Endothelial cell of umbilical vein (primary cell): ENCODE measurements around the gene COL1A1. TPM values are rescaled to one million over a fixed set of nuclear protein-coding genes. Genes with fewer than 3 reads are reported as not detected.

Source experiments
- BruUV-seq: library from RNA; stranded (reverse); fragments of 400-500 nt; replicated peaks from 2 replicates; lab custom pipeline; 2021; lab: Mats Ljungman, UMichigan
- CTCF ChIA-PET: fragments of 300-600, 350-600 bp; sonication (Branson Sonifier 250); formaldehyde crosslinking; loops from one replicate; lab custom pipeline; 2021; ENCODE audit warnings: antibody characterized with exemption, inconsistent platforms; lab: Charles Lee
- POLR2A ChIA-PET: fragments of 300-600, 350-600 bp; sonication (Branson Sonifier 250); formaldehyde crosslinking; loops from one replicate; lab custom pipeline; 2021; ENCODE audit warnings: antibody characterized with exemption, inconsistent platforms; lab: Charles Lee
- DNase-seq: peaks from one replicate; pipeline ENCODE4 v3.0.0-alpha.2; 2011; ENCODE audit warnings: low read depth, low spot score
- FAIRE-seq: peaks from 2 replicates; lab custom pipeline; 2011; peaks lifted over from hg19 to GRCh38; lab: Jason Lieb, UNC
- H2AFZ ChIP-seq: 2 replicates; pipeline ENCODE4 v1.6.0; 2012; ENCODE audit warnings: low read depth, low read length, control low read depth, inconsistent platforms
- H3K27ac ChIP-seq: 2 replicates; pipeline ENCODE4 v1.5.1; 2011; ENCODE audit warnings: low read depth, mild to moderate bottlenecking, control low read depth, low read length, moderate library complexity; ENCODE audit not compliant: insufficient read depth
- H3K27me3 ChIP-seq, 2 experiments: 2 replicates each; pipeline versions ENCODE4 v1.6.0 to v1.6.1; 2011; ENCODE audit warnings: low read length in 2 of 2, mixed read lengths in 1 of 2; ENCODE audit not compliant: control insufficient read depth in 2 of 2, insufficient read depth in 2 of 2
- H3K36me3 ChIP-seq, 2 experiments: 2 replicates in 1 of 2; 3 replicates in 1 of 2; pipeline ENCODE4 v1.5.1; 2011; ENCODE audit warnings: low read length in 2 of 2, mild to moderate bottlenecking in 1 of 2, moderate library complexity in 1 of 2; ENCODE audit not compliant: control insufficient read depth in 2 of 2, insufficient read depth in 2 of 2; ENCODE audit errors: extremely low read depth in 1 of 2
- H3K4me1 ChIP-seq: 3 replicates; pipeline ENCODE4 v1.5.1; 2011; ENCODE audit warnings: mild to moderate bottlenecking, low read length; ENCODE audit not compliant: control insufficient read depth, insufficient read depth; ENCODE audit errors: extremely low read depth
- H3K4me2 ChIP-seq: 2 replicates; pipeline ENCODE4 v1.6.1; 2011; ENCODE audit warnings: low read length, control low read depth, mixed read lengths; ENCODE audit not compliant: insufficient read depth
- H3K4me3 ChIP-seq, 3 experiments: fragments of 200-600 bp in 1 of 3; sonication (generic), shearing (Covaris generic) in 1 of 3; replicated peaks in 1 of 3; 2 replicates each; pipeline ENCODE4 v1.5.1; 2011 to 2016; ENCODE audit warnings: control low read depth in 3 of 3, low read length in 3 of 3, mild to moderate bottlenecking in 2 of 3, inconsistent platforms in 1 of 3, low read depth in 1 of 3, moderate library complexity in 1 of 3; ENCODE audit not compliant: insufficient read depth in 1 of 3
- H3K79me2 ChIP-seq: 2 replicates; pipeline ENCODE4 v1.6.0; 2012; ENCODE audit warnings: low read length, inconsistent platforms; ENCODE audit not compliant: control insufficient read depth, insufficient read depth
- H3K9ac ChIP-seq: replicated peaks from 2 replicates; pipeline ENCODE3; 2011; ENCODE audit warnings: low read length, control low read depth; ENCODE audit not compliant: insufficient read depth; ENCODE audit errors: extremely low read depth
- H3K9me1 ChIP-seq: replicated peaks from 3 replicates; pipeline ENCODE4 v1.6.0; 2011; ENCODE audit warnings: mild to moderate bottlenecking, low read length; ENCODE audit not compliant: control insufficient read depth, insufficient read depth; ENCODE audit errors: extremely low read depth
- H3K9me3 ChIP-seq: replicated peaks from 2 replicates; pipeline ENCODE4 v1.5.1; 2012; ENCODE audit warnings: low read length, inconsistent platforms; ENCODE audit not compliant: control insufficient read depth, insufficient read depth
- H4K20me1 ChIP-seq: replicated peaks from 2 replicates; pipeline ENCODE3; 2011; ENCODE audit warnings: mild to moderate bottlenecking, low read length; ENCODE audit not compliant: control insufficient read depth, insufficient read depth; ENCODE audit errors: extremely low read depth
- CTCF ChIP-seq, 2 donors: IDR thresholded peaks; 1 replicate in 1 of 2; 2 replicates in 1 of 2; pipeline ENCODE4 v1.5.1; 2011; ENCODE audit warnings: low read length in 2 of 2, mild to moderate bottlenecking in 2 of 2, moderate library complexity in 2 of 2, control low read depth in 1 of 2, inconsistent platforms in 1 of 2, low read depth in 1 of 2; ENCODE audit not compliant: insufficient read depth in 1 of 2; ENCODE audit errors: extremely low read depth in 1 of 2
- EZH2 ChIP-seq: IDR thresholded peaks from 2 replicates; pipeline ENCODE4 v1.6.1; 2012; ENCODE audit warnings: borderline replicate concordance, low read depth, mild to moderate bottlenecking, moderate library complexity, low read length, inconsistent platforms; ENCODE audit not compliant: severe bottlenecking
- FOS ChIP-seq: IDR thresholded peaks from 2 replicates; pipeline ENCODE4 v1.6.1; 2011; ENCODE audit warnings: mild to moderate bottlenecking, low read length, moderate library complexity, borderline replicate concordance; ENCODE audit not compliant: insufficient read depth
- GATA2 ChIP-seq: IDR thresholded peaks from 2 replicates; pipeline ENCODE4 v1.7.0; 2011; ENCODE audit warnings: low read depth, mild to moderate bottlenecking, moderate library complexity, mixed read lengths, low read length; ENCODE audit not compliant: insufficient read length, insufficient read depth
- MYC ChIP-seq: IDR thresholded peaks from one replicate; pipeline ENCODE4 v1.6.1; 2011; ENCODE audit warnings: mild to moderate bottlenecking, low read depth, low read length
- POLR2A ChIP-seq: IDR thresholded peaks from 2 replicates; pipeline ENCODE4 v1.6.1; 2012; ENCODE audit warnings: low read depth, mild to moderate bottlenecking, control low read depth, low read length
- dilution Hi-C: fragments of 300-500 bp; cut with MboI; formaldehyde crosslinking; loops from one replicate; pipeline ENCODE4 v1.15.0; 2019; ENCODE audit warnings: low sequenced_read_pairs; ENCODE audit not compliant: extremely low pct_ligation_motif_present
- intact Hi-C: fragments of 100-400 bp; cut with micrococcal nuclease; formaldehyde crosslinking; loops from one replicate; pipeline ENCODE4 v1.10.0; 2022
- polyA plus RNA-seq, 4 experiments: library from polyadenylated mRNA; depleted of rRNA in 3 of 4; stranded (reverse) in 3 of 4; unstranded in 1 of 4; fragments of >200 nt; gene quantifications; 2 replicates each; pipeline versions ENCODE4 v1.2.1 to v1.2.3, GENCODE V29; 2011 to 2012; ENCODE audit warnings: missing spikeins in 1 of 4
- total RNA-seq: library from RNA; stranded (reverse); gene quantifications from 2 replicates; pipeline ENCODE4 v1.2.3, GENCODE V29; 2021
- TF ChIP-seq, protein P1 (sequence below): IDR thresholded peaks from 2 replicates; pipeline ENCODE4 v1.6.1; 2011; ENCODE audit not compliant: insufficient read depth, insufficient read length

The COL1A1 gene
- total and polyA plus RNA-seq, 2 donors (not counting 3 experiments of a cell fraction or from before 2014, with no cell fraction given), result 0.07 TPM

- dilution Hi-C loops, result no loop called here
- POLR2A ChIA-PET, result no interaction called here
These were observed 30.6 kb downstream of the COL1A1 start for GRCh38 chr17:50170662-50171370.

DNA sequence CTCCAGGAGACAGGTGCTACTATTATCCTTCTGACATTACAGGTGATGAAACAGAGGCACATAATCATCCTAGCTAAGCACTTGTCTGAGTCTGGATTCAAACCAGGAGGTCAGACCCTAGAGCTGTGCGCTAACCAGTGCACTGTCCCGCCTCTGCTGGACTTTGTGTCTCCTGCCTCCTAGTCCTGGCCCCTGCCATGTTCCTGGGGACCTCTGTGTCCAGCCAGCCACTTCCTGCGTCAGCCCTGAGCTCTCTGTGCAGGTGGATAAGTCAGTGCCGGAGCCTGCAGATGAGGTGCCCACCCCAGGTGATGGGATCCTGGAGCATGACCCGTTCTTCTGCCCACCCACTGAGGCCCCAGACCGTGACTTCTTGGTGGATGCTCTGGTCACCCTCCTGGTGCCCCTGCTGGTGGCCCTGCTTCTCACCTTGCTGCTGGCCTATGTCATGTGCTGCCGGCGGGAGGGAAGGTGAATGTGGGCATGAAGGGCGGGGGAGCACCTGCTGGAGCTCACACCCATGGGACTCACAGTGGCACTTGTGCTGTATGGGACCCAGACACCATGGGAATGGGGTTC is 31.5 kb downstream of the COL1A1 start:
- BruUV-seq, result no TSS peak
- ChIA-PET POLR2A (no interaction called here), CTCF (interaction anchor here (0.6 to 8.8 kb wide), 40 partner anchors 8 to 192 kb away, joined by 3 to 234 read pairs (median 5); partner anchors contain the start of genes COL1A1 and TMEM92)

More at GRCh38 chr17:50170662-50171370, 30.6 kb downstream of the COL1A1 start:
- CTCF ChIA-PET, result interaction anchor here (1.8 to 8.8 kb wide), 5 partner anchors 25 to 127 kb away, joined by 9 to 234 read pairs (median 65); partner anchors contain the start of gene COL1A1
- DNase-seq (no peak), FAIRE-seq (no peak)
- intact Hi-C loops, result no loop called here
- Histone ChIP-seq H3K79me2 (no peaks in the 10 kb centered on the region), H3K9me1 (no peaks in the 10 kb centered on the region), H3K27me3 (no peaks in the 10 kb centered on the region), H3K9ac (no peak overlapping the region), H3K4me1 (peaks cover 5% of the 10 kb centered on the region), H3K9me3 (no peaks in the 10 kb centered on the region), H3K4me3 (no peak overlapping the region), H2AFZ (no peak overlapping the region), H4K20me1 (no peaks in the 10 kb centered on the region), H3K4me2 (no peak overlapping the region), H3K36me3 (no peaks in the 10 kb centered on the region), H3K27ac (no peak overlapping the region)
- no TSS peak for BruUV-seq
- TF ChIP-seq POLR2A (no peak), FOS (no peak)

More for the DNA sequence above, 31.5 kb downstream of the COL1A1 start:
- H3K4me3 ChIP-seq, result no peak overlapping the region
- H3K27me3 ChIP-seq, result no peaks in the 10 kb centered on the region
- no peak for TF ChIP-seq EZH2
- TF ChIP-seq POLR2A, result no peak
- no peak for TF ChIP-seq CTCF (IDR thresholded peaks at IDR 0.05; ENCODE audit: extremely low read depth in 1 of 2, insufficient read depth in 1 of 2, low read depth in 1 of 2, low read length in 2 of 2)
- TF ChIP-seq MYC, result no peak
- TF ChIP-seq FOS, result no peak
- TF ChIP-seq GATA2, result no peak
- TF ChIP-seq, protein P1, sequence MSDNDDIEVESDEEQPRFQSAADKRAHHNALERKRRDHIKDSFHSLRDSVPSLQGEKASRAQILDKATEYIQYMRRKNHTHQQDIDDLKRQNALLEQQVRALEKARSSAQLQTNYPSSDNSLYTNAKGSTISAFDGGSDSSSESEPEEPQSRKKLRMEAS, result no peak
- no peak overlapping the region for H3K4me2 ChIP-seq
- H3K9ac ChIP-seq, result no peak overlapping the region
- DNase-seq, result no peak
- no peak for FAIRE-seq
- H3K79me2 ChIP-seq, result no peaks in the 10 kb centered on the region
- H2AFZ ChIP-seq, result no peak overlapping the region
- intact Hi-C loops, result loop anchor here (1.0 kb wide), 2 partner anchors 28 to 127 kb away; no protein-coding TSS in a partner anchor
- no peaks in the 10 kb centered on the region for H4K20me1 ChIP-seq
- H3K9me3 ChIP-seq, result no peaks in the 10 kb centered on the region
- H3K27ac ChIP-seq, result no peak overlapping the region
- no peaks in the 10 kb centered on the region for H3K36me3 ChIP-seq
- dilution Hi-C loops, result no loop called here
- H3K9me1 ChIP-seq, result no peaks in the 10 kb centered on the region
- peaks cover 5% of the 10 kb centered on the region for H3K4me1 ChIP-seq
